ENCODE measurements around the gene MAML2. TPM values are rescaled to one million over a fixed set of nuclear protein-coding genes. Genes with fewer than 3 reads are reported as not detected.
"Not testable (repeated sequence)": the region's sequence is repeated elsewhere in the genome, so short reads cannot be mapped to it uniquely, and the experiment has no call there.

Gene MAML2
- total RNA-seq, 1 experiment from 2014 or later = 2.7 TPM

DNA sequence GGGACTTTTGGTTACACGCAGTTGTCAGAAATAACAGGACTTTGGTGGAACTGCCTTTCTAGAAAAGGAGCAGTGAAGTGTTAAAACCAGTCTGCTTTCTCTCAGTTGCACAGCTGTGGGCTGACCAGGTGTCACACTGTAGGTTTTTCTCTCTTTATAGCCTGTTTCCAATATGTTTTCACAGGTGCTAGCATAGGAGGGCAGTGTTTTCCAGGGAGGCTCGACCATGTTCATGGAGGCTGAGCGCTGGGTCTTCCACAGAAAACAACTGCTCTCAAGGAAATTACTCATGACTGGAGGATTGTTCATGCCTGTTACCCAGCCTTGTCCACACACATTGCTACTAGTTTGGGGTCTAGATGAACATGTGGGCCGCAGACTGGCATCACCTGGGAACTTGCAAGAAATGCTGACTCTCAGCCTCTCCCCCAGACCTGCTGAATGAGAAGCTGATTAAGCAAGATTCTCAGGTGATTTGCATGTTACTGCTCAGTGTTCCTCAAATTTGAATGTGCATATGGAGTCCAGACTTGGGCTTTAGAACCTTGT, 157.7 kb downstream of the MAML2 start:
- H3K4me3 Mint-ChIP-seq = no peak overlapping the region
- no peak overlapping the region for H4K8ac ChIP-seq (replicated peaks; ENCODE audit: insufficient read length, low read depth, low read length)
- H3K4ac ChIP-seq (ENCODE audit: low read depth, low read length) = no peak overlapping the region
- H2BK5ac ChIP-seq (ENCODE audit: insufficient read length, low read length) = no peak overlapping the region
- H3K56ac ChIP-seq (ENCODE audit: insufficient read length, low read depth, low read length) = no peak overlapping the region
- H3K27me3 ChIP-seq (ENCODE audit: insufficient read depth, low read length) = no peaks in the 10 kb centered on the region
- H3K14ac ChIP-seq (ENCODE audit: insufficient read depth, low read length) = no peak overlapping the region
- H2BK120ac ChIP-seq (ENCODE audit: low read depth, low read length, poor library complexity, severe bottlenecking) = no peak overlapping the region
- H3K36me3 Mint-ChIP-seq (ENCODE audit: insufficient read depth in 1 of 3, low read depth in 3 of 3) = no peaks in the 10 kb centered on the region
- no peak overlapping the region for H2BK12ac ChIP-seq (ENCODE audit: insufficient read length, low read depth, low read length)
- no peaks in the 10 kb centered on the region for H3K9me3 Mint-ChIP-seq
- H3K79me1 ChIP-seq (ENCODE audit: insufficient read depth, low read depth, low read length, poor library complexity, severe bottlenecking) = no peaks in the 10 kb centered on the region
- TF ChIP-seq, protein P1, sequence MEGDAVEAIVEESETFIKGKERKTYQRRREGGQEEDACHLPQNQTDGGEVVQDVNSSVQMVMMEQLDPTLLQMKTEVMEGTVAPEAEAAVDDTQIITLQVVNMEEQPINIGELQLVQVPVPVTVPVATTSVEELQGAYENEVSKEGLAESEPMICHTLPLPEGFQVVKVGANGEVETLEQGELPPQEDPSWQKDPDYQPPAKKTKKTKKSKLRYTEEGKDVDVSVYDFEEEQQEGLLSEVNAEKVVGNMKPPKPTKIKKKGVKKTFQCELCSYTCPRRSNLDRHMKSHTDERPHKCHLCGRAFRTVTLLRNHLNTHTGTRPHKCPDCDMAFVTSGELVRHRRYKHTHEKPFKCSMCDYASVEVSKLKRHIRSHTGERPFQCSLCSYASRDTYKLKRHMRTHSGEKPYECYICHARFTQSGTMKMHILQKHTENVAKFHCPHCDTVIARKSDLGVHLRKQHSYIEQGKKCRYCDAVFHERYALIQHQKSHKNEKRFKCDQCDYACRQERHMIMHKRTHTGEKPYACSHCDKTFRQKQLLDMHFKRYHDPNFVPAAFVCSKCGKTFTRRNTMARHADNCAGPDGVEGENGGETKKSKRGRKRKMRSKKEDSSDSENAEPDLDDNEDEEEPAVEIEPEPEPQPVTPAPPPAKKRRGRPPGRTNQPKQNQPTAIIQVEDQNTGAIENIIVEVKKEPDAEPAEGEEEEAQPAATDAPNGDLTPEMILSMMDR (conservative IDR thresholded peaks at IDR 0.05) = no peak
- H3K27me3 Mint-ChIP-seq (ENCODE audit: low read depth) = no peaks in the 10 kb centered on the region
- no peak overlapping the region for H2BK20ac ChIP-seq (ENCODE audit: low read depth, low read length, poor library complexity, severe bottlenecking)
- WGBS (ENCODE audit: extremely low coverage, insufficient read length, low lambda C conversion rate) = no CpG with 5 or more reads among the region's 4 CpGs
- H3K9ac ChIP-seq (ENCODE audit: extremely low read depth, insufficient read length, low read length) = no peak overlapping the region
- no peaks in the 10 kb centered on the region for H3K23me2 ChIP-seq (ENCODE audit: insufficient read length, low read depth, low read length, poor library complexity, severe bottlenecking)
- no peaks in the 10 kb centered on the region for H3K9me3 ChIP-seq (ENCODE audit: control insufficient read depth, low read depth, low read length)
- H3K4me1 ChIP-seq (ENCODE audit: insufficient read depth, low read length) = peaks cover 14% of the 10 kb centered on the region
- no peak overlapping the region; a peak in 2 of 7 replicates for H3K27ac Mint-ChIP-seq
- H2BK15ac ChIP-seq (ENCODE audit: low read depth, low read length) = no peak overlapping the region
- no peak overlapping the region for H3K23ac ChIP-seq (ENCODE audit: insufficient read length, low read depth, low read length)
- H2AK5ac ChIP-seq (ENCODE audit: insufficient read length, low read length) = no peak overlapping the region
- H3T11ph ChIP-seq (ENCODE audit: low read length) = no peak overlapping the region
- no peaks in the 10 kb centered on the region for H3K79me2 ChIP-seq (ENCODE audit: insufficient read depth, low read length)
- no peak overlapping the region for H2AFZ ChIP-seq (ENCODE audit: low read length)
- H4K20me1 ChIP-seq (ENCODE audit: control insufficient read depth, insufficient read depth, insufficient read length) = no peaks in the 10 kb centered on the region
- no peak overlapping the region for H3K27ac ChIP-seq (ENCODE audit: insufficient read length, low read depth, low read length)
- H3K4me1 Mint-ChIP-seq = peaks cover 32 to 49% of the 10 kb centered on the region in 2 experiments
- H3K4me2 ChIP-seq (ENCODE audit: insufficient read depth, insufficient read length, low read length) = no peak overlapping the region
- no peak overlapping the region for H4K91ac ChIP-seq (ENCODE audit: insufficient read length, low read depth, low read length)
- DNase-seq = no peak
- no peak overlapping the region for H3K18ac ChIP-seq (ENCODE audit: insufficient read length, low read depth, low read length)
- no peak overlapping the region for H4K5ac ChIP-seq (ENCODE audit: insufficient read length, low read depth, low read length)

GRCh38 chr11:96180937-96181336, 162.1 kb downstream of the MAML2 start:
- H4K91ac ChIP-seq (ENCODE audit: insufficient read length, low read depth, low read length); H2AK5ac ChIP-seq (ENCODE audit: insufficient read length, low read length); H3K23ac ChIP-seq (ENCODE audit: insufficient read length, low read depth, low read length); H3K9ac ChIP-seq (ENCODE audit: extremely low read depth, insufficient read length, low read length); H2BK5ac ChIP-seq (ENCODE audit: insufficient read length, low read length); H3K23me2 ChIP-seq (ENCODE audit: insufficient read length, low read depth, low read length, poor library complexity, severe bottlenecking); H3K27me3 ChIP-seq (ENCODE audit: insufficient read depth, low read length); H3K9me3 Mint-ChIP-seq; H2BK120ac ChIP-seq (ENCODE audit: low read depth, low read length, poor library complexity, severe bottlenecking); H4K5ac ChIP-seq (ENCODE audit: insufficient read length, low read depth, low read length); H2BK12ac ChIP-seq (ENCODE audit: insufficient read length, low read depth, low read length); H3K79me2 ChIP-seq (ENCODE audit: insufficient read depth, low read length); H4K8ac ChIP-seq (replicated peaks; ENCODE audit: insufficient read length, low read depth, low read length); H3K27me3 Mint-ChIP-seq (ENCODE audit: low read depth); H3K79me1 ChIP-seq (ENCODE audit: insufficient read depth, low read depth, low read length, poor library complexity, severe bottlenecking); H3K9me3 ChIP-seq (ENCODE audit: control insufficient read depth, low read depth, low read length); H3K56ac ChIP-seq (ENCODE audit: insufficient read length, low read depth, low read length); H2BK20ac ChIP-seq (ENCODE audit: low read depth, low read length, poor library complexity, severe bottlenecking); H2BK15ac ChIP-seq (ENCODE audit: low read depth, low read length); H3T11ph ChIP-seq (ENCODE audit: low read length); H4K20me1 ChIP-seq (ENCODE audit: control insufficient read depth, insufficient read depth, insufficient read length); H3K4ac ChIP-seq (ENCODE audit: low read depth, low read length); H3K36me3 Mint-ChIP-seq (ENCODE audit: insufficient read depth in 1 of 3, low read depth in 3 of 3); H3K14ac ChIP-seq (ENCODE audit: insufficient read depth, low read length); H2AFZ ChIP-seq (ENCODE audit: low read length): not testable (repeated sequence)
- Histone ChIP-seq H3K18ac (ENCODE audit: insufficient read length, low read depth, low read length) (peak overlapping the region; percentile 42), H3K4me1 (ENCODE audit: insufficient read depth, low read length) (peaks cover 16% of the 10 kb centered on the region), H3K27ac (ENCODE audit: insufficient read length, low read depth, low read length) (peak overlapping the region; percentile 87), H3K4me2 (ENCODE audit: insufficient read depth, insufficient read length, low read length) (peak overlapping the region; percentile 31)
- peak; percentile 75 for DNase-seq
- peak overlapping the region in 1 of 2 experiments; percentile 36; a peak in 1 of 5 replicates for H3K4me3 Mint-ChIP-seq
- peak overlapping the region in 2 of 3 experiments; percentile 87 to 89; a peak in 4 of 7 replicates for H3K27ac Mint-ChIP-seq
- peaks cover 31 to 55% of the 10 kb centered on the region in 2 experiments for H3K4me1 Mint-ChIP-seq
- WGBS (ENCODE audit: extremely low coverage, insufficient read length, low lambda C conversion rate) = no CpG with 5 or more reads among the region's 4 CpGs
